SW480 (cell line): Measurements from ENCODE around the gene RNU7-1.
A peak's percentile ranks its signal among the peaks of the same experiment; 100 is the strongest.

Experiments used
- DNase-seq: peaks from one replicate; pipeline ENCODE4 v3.0.0-alpha.2; 2016; ENCODE audit warnings: low spot score

RNU7-1 gene

GRCh38 chr12:6917491-6918231 is 26.0 kb upstream of the RNU7-1 start:
- no peak for DNase-seq

GRCh38 chr12:6919588-6919987 is 24.0 kb upstream of the RNU7-1 start:
- no peak for DNase-seq

DNA sequence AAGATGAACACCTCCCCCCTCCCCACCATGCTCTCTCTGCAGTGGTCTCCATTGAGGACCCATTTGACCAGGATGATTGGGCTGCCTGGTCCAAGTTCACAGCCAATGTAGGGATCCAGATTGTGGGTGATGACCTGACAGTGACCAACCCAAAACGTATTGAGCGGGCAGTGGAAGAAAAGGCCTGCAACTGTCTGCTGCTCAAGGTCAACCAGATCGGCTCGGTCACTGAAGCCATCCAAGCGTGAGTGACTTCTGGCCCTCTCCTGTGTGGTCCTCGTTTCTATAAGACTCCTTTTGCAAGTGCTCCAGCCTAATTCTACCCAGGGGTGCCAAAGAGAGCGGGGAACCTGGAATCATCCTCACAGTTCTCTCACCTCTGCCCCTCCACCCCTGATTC is 22.1 kb upstream of the RNU7-1 start:
- DNase-seq, result no peak

- DNase-seq, result no peak
These were observed 21.3 kb upstream of the RNU7-1 start for GRCh38 chr12:6921996-6922946.

DNA sequence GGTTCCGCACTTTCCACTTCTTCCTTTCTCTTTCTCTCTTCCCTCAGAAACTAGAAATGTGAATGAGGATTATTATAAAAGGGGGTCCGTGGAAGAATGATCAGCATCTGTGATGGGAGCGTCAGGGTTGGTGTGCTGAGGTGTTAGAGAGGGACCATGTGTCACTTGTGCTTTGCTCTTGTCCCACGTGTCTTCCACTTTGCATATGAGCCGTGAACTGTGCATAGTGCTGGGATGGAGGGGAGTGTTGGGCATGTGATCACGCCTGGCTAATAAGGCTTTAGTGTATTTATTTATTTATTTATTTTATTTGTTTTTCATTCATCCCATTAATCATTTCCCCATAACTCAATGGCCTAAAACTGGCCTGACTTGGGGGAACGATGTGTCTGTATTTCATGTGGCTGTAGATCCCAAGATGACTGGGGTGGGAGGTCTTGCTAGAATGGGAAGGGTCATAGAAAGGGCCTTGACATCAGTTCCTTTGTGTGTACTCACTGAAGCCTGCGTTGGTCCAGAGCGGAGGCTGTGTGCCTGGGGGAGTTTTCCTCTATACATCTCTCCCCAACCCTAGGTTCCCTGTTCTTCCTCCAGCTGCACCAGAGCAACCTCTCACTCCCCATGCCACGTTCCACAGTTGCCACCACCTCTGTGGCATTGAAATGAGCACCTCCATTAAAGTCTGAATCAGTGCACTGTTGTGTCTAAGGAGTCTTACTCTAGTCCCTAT is 20.4 kb upstream of the RNU7-1 start:
- DNase-seq, result no peak

DNA sequence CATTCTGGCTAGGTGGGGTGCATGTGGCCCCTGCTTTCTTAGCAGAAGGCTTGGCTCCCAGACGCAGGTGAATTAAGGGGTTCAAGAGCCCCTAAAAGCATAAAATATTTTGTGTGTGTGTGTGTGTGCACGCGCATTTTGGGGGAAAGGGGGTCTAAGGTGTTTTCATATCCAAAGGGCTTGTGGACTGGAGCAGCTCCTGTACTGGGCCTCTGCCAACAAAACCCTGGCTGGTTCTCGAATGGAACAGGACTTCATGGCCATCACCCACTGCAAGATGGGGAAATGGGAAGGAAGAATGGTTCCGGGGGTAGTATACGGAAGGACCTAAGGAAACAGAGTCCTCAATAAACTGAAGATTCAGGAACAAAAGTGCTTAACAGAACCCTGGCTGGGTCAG is 19.8 kb upstream of the RNU7-1 start:
- no peak for DNase-seq

- peak; percentile 30 for DNase-seq
These were observed 18.4 kb upstream of the RNU7-1 start for GRCh38 chr12:6925239-6925539.

GRCh38 chr12:6925540-6926279 is 17.9 kb upstream of the RNU7-1 start:
- peak; percentile 90 for DNase-seq

- DNase-seq, result peak; percentile 75
These were observed 16.1 kb upstream of the RNU7-1 start, which contains the start of gene ATN1 for GRCh38 chr12:6927379-6928021. ATN1 (plus strand) TSS chr12:6927959; CDS start chr12:6934002, 6,043 bp downstream.

DNA sequence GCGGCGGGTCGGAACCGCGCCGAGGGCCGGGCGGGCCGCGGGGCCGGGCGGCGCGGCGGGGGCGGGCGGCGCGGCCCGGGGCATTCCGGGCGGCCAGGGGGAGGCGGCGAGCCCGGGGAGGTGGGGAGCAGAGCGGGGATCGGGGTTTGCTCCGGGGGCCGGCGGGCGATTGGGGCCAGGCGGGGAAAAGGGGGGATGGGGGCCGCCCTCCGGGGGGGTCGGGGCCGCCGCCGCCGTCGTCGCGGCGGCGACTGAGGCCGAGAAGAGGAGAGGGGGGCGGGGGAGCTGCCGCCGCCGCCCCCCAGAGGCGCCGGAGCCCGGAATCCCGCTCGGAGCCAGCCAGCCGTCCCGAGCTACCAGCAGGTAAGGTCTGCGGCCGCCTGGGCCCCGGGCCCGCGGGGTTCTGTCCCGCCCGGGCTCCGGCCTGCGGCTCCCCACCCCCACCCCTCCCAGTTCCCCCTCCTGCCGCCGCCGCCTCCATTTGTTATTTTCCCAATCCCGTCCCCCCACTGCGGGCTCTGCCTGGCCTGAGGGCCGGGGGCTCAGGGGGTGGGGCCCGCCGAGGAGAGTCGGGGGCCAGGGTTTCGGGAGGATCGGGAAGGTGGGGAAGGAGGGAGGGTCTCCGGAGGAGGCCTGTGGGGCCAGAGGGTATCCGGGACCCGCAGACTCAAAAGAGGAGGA is 15.5 kb upstream of the RNU7-1 start:
- no peak for DNase-seq

GRCh38 chr12:6928703-6929407 is 14.8 kb upstream of the RNU7-1 start:
- no peak for DNase-seq

- no peak for DNase-seq
These were observed 13.9 kb upstream of the RNU7-1 start for GRCh38 chr12:6929466-6930452.

- DNase-seq, result no peak
These were observed 10.8 kb upstream of the RNU7-1 start for GRCh38 chr12:6932766-6933165.

DNA sequence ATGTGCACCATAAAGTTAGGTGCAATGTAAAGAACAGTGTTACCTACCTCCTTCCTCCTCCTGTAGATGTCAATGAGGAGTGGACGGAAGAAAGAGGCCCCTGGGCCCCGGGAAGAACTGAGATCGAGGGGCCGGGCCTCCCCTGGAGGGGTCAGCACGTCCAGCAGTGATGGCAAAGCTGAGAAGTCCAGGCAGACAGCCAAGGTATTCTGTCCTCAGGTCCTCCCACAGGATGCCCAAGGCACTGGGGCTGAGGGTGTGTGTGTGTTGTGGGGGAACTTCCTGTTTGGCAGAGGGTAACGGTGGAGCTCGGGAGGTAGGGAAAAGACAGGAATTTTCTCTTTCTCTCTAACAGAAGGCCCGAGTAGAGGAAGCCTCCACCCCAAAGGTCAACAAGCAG is 9.5 kb upstream of the RNU7-1 start:
- no peak for DNase-seq

GRCh38 chr12:6935371-6936193 is 8.0 kb upstream of the RNU7-1 start:
- no peak for DNase-seq

- DNase-seq, result no peak
These were observed 7.4 kb upstream of the RNU7-1 start for GRCh38 chr12:6936194-6936635.

GRCh38 chr12:6936636-6937480 is 6.8 kb upstream of the RNU7-1 start:
- DNase-seq, result no peak
